Activated T-helper 1 cell treated with anti-CD3 and anti-CD28 coated beads, Interleukin-12 subunit alpha, Interleukin-12 subunit beta, Interleukin-2, Interleukin-4 antibody, amounts not matched to agents 30 ng/mL and 10 ng/mL and 1 ng/mL, durations not matched to agents 14 hours and 24 hours and 36 hours (primary cell): ENCODE measurements around the gene TMEM259. TPM values are rescaled to one million over a fixed set of nuclear protein-coding genes. Genes with fewer than 3 reads are reported as not detected.

Source experiments
- DNase-seq: peaks from one replicate; pipeline ENCODE4 v3.0.0; 2021; ENCODE audit warnings: low spot score
- H3K27ac Mint-ChIP-seq: one replicate; pipeline ENCODE4 v1.8.0; 2021; ENCODE audit warnings: mild to moderate bottlenecking, mixed read lengths
- H3K27me3 Mint-ChIP-seq: one replicate; pipeline ENCODE4 v1.8.0; 2022; ENCODE audit warnings: mild to moderate bottlenecking, moderate library complexity, mixed read lengths; ENCODE audit not compliant: insufficient read depth
- H3K36me3 Mint-ChIP-seq: one replicate; pipeline ENCODE4 v1.8.0; 2021; ENCODE audit warnings: low read depth, mixed read lengths
- H3K4me1 Mint-ChIP-seq: one replicate; pipeline ENCODE4 v1.8.0; 2021; ENCODE audit warnings: low read depth, mixed read lengths
- H3K4me3 Mint-ChIP-seq: one replicate; pipeline ENCODE4 v1.8.0; 2021; ENCODE audit warnings: mild to moderate bottlenecking, moderate library complexity, mixed read lengths
- H3K9me3 Mint-ChIP-seq: one replicate; pipeline ENCODE4 v1.8.0; 2021; ENCODE audit warnings: mixed read lengths
- intact Hi-C: fragments of 100-400 bp; cut with micrococcal nuclease; formaldehyde crosslinking; loops from one replicate; pipeline ENCODE4 v1.15.1; 2024
- total RNA-seq: library from RNA; stranded (reverse); gene quantifications from 2 replicates; pipeline ENCODE4 v1.2.3, GENCODE V29; 2022

TMEM259 gene
- total RNA-seq, 1 donor from 2014 or later, result 162 TPM

- Mint-ChIP-seq H3K27me3 (no peaks in the 10 kb centered on the region), H3K36me3 (peaks cover 28% of the 10 kb centered on the region), H3K27ac (no peak overlapping the region), H3K4me1 (no peaks in the 10 kb centered on the region), H3K9me3 (peaks cover 5% of the 10 kb centered on the region), H3K4me3 (no peak overlapping the region)
- DNase-seq, result no peak
- intact Hi-C loops, result no loop called here
These were observed 50.2 kb downstream of the TMEM259 start for GRCh38 chr19:970695-971094.

DNA sequence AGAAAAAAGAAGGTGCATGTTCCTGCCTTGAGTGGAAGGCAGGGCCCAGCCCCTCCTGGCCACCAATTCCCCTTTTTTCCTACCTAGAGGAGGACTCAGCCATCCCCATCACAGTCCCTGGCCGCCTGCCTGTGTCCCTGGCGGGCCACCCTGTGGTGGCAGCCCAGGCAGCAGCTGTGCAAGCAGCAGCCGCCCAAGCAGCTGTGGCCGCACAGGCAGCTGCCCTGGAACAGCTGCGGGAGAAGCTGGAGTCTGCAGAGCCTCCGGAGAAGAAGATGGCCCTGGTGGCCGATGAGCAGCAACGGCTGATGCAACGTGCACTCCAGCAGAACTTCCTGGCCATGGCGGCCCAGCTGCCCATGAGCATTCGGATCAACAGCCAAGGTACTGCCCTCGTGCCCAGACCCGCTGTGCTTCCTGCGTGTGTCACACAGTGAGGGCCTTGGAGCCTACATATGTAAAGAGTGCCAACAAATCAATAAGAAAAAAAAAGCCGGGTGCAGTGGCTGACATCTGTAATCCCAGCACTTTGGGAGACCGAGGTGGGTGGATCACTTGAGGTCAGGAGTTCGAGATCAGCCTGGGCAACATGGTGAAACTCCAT is 54.3 kb downstream of the TMEM259 start:
- intact Hi-C loops, result no loop called here
- Mint-ChIP-seq H3K36me3 (peaks cover 30% of the 10 kb centered on the region), H3K4me1 (no peaks in the 10 kb centered on the region), H3K27ac (no peak overlapping the region), H3K4me3 (no peak overlapping the region), H3K9me3 (peaks cover 8% of the 10 kb centered on the region), H3K27me3 (no peaks in the 10 kb centered on the region)
- DNase-seq, result no peak

DNA sequence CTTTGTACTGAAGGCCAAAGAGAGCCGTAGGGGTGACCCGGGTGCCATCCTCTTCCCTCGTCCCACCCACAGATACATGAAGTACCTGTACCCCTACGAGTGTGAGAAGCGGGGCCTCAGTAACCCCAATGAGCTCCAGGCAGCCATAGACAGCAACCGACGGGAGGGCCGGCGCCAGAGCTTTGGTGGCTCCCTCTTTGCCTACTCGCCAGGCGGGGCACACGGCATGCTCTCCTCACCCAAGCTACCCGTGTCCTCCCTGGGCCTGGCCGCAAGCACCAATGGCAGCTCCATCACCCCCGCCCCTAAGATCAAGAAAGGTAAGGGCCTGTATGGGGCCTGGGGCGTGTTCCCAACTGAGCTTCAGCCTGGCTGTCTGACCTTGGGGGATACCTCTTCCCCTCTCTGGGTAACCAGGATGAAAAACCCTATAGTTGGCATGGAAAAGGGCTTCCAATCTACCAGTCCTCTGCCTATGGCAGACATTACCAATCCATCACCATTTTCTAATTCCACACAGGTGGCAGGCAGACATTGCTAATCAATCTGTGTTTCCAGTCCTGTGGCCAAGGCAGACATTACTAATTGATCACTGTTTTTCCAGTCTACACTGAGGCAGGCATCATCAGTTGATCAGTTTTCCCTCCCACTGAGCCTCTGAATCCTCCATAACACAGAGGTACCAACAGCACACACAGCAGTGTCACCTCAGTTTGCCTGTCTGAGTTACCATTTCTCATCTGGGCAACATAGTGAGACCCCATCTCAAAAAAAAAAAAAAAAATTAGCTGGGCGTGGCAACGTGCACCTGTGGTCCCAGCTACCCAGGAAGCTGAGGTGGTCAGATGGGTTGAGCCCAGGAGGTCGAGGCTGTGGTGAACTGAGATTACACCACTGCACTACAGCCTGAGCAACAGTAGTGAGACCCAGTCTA is 55.9 kb downstream of the TMEM259 start:
- Mint-ChIP-seq H3K27ac (peak overlapping the region; percentile 40), H3K36me3 (peaks cover 21% of the 10 kb centered on the region), H3K4me1 (no peaks in the 10 kb centered on the region), H3K27me3 (no peaks in the 10 kb centered on the region), H3K9me3 (peaks cover 4% of the 10 kb centered on the region), H3K4me3 (no peak overlapping the region)
- DNase-seq, result no peak
- intact Hi-C loops, result no loop called here

DNA sequence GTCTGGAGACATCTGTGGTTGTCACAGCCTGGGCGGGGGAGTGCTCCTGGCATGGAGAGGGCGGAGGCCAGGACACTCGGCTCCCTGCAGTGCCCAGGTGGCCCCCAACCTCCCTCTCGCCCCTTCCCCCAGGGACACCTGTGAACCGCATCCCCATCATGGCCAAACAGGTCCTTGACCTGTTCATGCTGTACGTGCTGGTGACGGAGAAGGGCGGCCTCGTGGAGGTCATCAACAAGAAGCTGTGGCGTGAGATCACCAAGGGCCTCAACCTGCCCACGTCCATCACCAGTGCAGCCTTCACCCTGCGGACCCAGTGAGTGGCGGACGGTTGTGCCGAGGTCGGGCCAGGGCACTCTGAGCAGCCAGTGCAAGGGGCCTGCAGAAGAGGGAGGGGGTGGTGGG is 56.8 kb downstream of the TMEM259 start:
- Mint-ChIP-seq H3K4me3 (no peak overlapping the region), H3K36me3 (peaks cover 20% of the 10 kb centered on the region), H3K4me1 (no peaks in the 10 kb centered on the region), H3K27me3 (no peaks in the 10 kb centered on the region), H3K27ac (no peak overlapping the region), H3K9me3 (peaks cover 4% of the 10 kb centered on the region)
- intact Hi-C loops, result no loop called here
- no peak for DNase-seq

DNA sequence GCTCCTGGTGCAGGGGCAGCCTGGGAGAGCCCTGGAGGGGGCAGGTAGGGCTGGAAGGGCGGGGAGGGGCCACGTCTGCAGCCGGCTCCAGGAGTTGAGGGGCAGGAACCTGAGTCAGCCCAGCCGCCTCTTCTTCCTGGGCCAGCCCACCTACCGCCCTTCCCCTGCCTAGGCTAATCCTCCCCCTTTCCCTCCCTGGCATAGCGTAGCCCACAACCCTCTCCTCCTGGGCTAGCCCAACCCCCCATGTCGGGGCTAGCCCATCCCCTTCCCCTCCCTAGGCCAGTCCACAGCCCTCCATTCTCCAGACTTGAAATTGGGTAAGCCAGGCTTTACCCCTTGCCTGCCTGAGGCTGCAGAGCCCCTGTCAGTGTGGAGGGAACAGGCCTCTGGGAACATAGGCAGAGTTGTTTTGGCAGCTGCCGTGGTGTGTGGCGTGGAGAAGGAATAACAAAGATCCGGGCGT is 57.4 kb downstream of the TMEM259 start:
- intact Hi-C loops, result no loop called here
- H3K27ac Mint-ChIP-seq, result no peak overlapping the region
- peaks cover 4% of the 10 kb centered on the region for H3K9me3 Mint-ChIP-seq
- H3K4me1 Mint-ChIP-seq, result peaks cover 4% of the 10 kb centered on the region
- H3K27me3 Mint-ChIP-seq, result no peaks in the 10 kb centered on the region
- DNase-seq, result no peak
- no peak overlapping the region for H3K4me3 Mint-ChIP-seq
- peaks cover 18% of the 10 kb centered on the region for H3K36me3 Mint-ChIP-seq

DNA sequence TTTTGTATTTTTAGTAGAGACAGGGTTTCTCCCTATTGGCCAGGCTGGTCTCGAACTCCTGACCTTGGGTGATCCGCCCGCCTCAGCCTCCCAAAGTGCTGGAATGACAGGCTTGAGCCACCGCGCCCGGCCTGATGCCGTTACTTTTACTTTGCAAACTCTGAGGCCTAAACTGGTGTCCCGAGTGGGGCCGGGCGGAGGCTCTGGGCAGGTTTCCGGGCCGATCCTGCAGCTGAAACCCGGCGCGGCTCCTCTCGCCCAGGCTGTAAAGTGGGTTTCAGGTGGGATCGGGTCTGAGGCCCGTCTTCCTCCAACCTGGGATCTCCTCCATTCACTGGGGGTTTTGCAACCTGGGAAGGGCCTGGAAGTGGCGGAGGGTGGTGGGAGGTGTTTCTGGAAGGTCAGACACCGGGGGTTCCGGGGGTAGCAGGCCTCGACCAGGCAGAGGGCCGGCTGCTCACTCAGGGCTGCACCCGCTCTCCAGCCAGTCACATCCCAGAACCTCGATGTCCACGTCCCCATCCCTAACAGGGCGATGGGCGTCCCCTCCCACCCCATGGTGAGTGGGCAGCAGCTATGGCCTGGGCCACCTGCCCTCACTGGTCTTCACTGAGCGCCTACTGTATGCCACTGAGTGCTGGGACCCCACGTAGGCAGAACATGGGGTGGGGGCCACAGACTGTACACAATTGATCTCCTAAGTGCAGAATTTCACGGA is 58.1 kb downstream of the TMEM259 start:
- peaks cover 13% of the 10 kb centered on the region for H3K36me3 Mint-ChIP-seq
- H3K27ac Mint-ChIP-seq, result no peak overlapping the region

GRCh38 chr19:961866-962620 is 58.9 kb downstream of the TMEM259 start:
- DNase-seq, result no peak
- H3K4me3 Mint-ChIP-seq, result no peak overlapping the region
- H3K27ac Mint-ChIP-seq, result peak overlapping the region; percentile 52
- H3K27me3 Mint-ChIP-seq, result no peaks in the 10 kb centered on the region
- H3K4me1 Mint-ChIP-seq, result peaks cover 4% of the 10 kb centered on the region
- H3K9me3 Mint-ChIP-seq, result peaks cover 4% of the 10 kb centered on the region
- intact Hi-C loops, result no loop called here
- H3K36me3 Mint-ChIP-seq, result peaks cover 10% of the 10 kb centered on the region

More for the DNA sequence above, 58.1 kb downstream of the TMEM259 start:
- no peak for DNase-seq
- H3K4me1 Mint-ChIP-seq, result peaks cover 4% of the 10 kb centered on the region
- intact Hi-C loops, result no loop called here
- H3K4me3 Mint-ChIP-seq, result no peak overlapping the region
- no peaks in the 10 kb centered on the region for H3K27me3 Mint-ChIP-seq
- H3K9me3 Mint-ChIP-seq, result peaks cover 4% of the 10 kb centered on the region

DNA sequence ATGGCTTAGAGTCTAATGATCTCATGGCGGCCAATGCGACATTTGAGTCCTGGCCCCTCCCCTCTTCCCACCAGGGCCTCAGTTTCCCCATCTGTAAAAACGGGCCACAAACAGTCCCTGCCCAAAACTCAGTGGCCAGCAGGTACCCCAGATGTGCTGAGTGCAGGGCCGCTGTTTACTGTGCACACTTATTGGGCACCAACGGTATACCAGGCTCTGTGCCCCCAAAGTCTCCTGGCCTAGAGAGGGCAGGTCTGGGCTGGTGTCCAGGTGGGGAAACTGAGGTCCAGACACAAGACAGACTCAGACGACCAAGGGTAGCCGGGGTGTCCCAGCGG is 60.4 kb downstream of the TMEM259 start:
- intact Hi-C loops, result no loop called here
- Mint-ChIP-seq H3K4me3 (no peak overlapping the region), H3K4me1 (peaks cover 4% of the 10 kb centered on the region), H3K36me3 (peaks cover 6% of the 10 kb centered on the region), H3K9me3 (peaks cover 4% of the 10 kb centered on the region), H3K27me3 (no peaks in the 10 kb centered on the region), H3K27ac (no peak overlapping the region)
- no peak for DNase-seq

DNA sequence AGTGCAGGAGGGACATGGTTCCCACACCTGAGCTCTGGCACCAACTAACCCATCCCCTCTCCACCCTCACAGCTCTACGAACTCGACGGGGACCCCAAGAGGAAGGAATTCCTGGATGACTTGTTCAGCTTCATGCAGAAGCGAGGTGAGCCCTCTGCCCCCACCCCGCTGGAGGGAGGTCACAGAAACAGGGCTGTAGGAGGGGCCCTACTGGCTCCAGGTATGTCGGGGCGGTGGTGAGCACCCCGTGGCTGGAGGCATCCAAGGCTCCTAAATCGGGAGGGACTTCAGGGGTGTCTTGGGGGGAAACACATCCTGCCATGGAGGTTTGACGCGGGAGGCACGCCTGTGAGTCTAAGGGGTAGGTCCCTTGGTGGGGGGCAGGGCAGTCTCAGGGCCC is 60.9 kb downstream of the TMEM259 start:
- Mint-ChIP-seq H3K36me3 (peaks cover 3% of the 10 kb centered on the region), H3K27me3 (no peaks in the 10 kb centered on the region), H3K9me3 (peaks cover under 1% of the 10 kb centered on the region), H3K4me1 (peaks cover 4% of the 10 kb centered on the region), H3K27ac (no peak overlapping the region), H3K4me3 (no peak overlapping the region)
- intact Hi-C loops, result no loop called here
- DNase-seq, result no peak

Other genes starting within 250 kb of the TMEM259 start
- 735 and 829 TPM in 2 replicates for gene PTBP1, start 223.7 kb downstream of the TMEM259 start, total RNA-seq
- gene PLPPR3, start 199.2 kb downstream of the TMEM259 start, total RNA-seq, result not detected in 2 replicates
- not detected in 2 replicates for gene AZU1, start 193.3 kb downstream of the TMEM259 start, total RNA-seq
- gene PRTN3, start 180.1 kb downstream of the TMEM259 start, total RNA-seq, result not detected in 2 replicates
- not detected in 2 replicates for gene ELANE, start 168.8 kb downstream of the TMEM259 start, total RNA-seq
- 0.91 and 1.2 TPM in 2 replicates for gene CFD, start 161.5 kb downstream of the TMEM259 start, total RNA-seq
- 62.1 and 62.5 TPM in 2 replicates for gene MED16, start 127.9 kb downstream of the TMEM259 start, total RNA-seq
- gene RNU6-9, start 127.6 kb downstream of the TMEM259 start, total RNA-seq, result not detected in 2 replicates
- gene R3HDM4, start 107.9 kb downstream of the TMEM259 start, total RNA-seq, result 94.3 and 96.4 TPM in 2 replicates
- gene KISS1R, start 103.8 kb downstream of the TMEM259 start, total RNA-seq, result 6.8 and 8.9 TPM in 2 replicates
- gene ARID3A, start 95.1 kb downstream of the TMEM259 start, total RNA-seq, result 32.5 and 35.0 TPM in 2 replicates
- 105 and 108 TPM in 2 replicates for gene WDR18, start 36.8 kb downstream of the TMEM259 start, total RNA-seq
- not detected in 2 replicates for gene GRIN3B, start 20.7 kb downstream of the TMEM259 start, total RNA-seq
- gene RNU6-2, start 399 bp upstream of the TMEM259 start, total RNA-seq, result not detected in 2 replicates
- gene CNN2, start 5.5 kb upstream of the TMEM259 start, total RNA-seq, result 112 and 114 TPM in 2 replicates
- 15.8 and 18.3 TPM in 2 replicates for gene ABCA7, start 19.0 kb upstream of the TMEM259 start, total RNA-seq
- 201 and 202 TPM in 2 replicates for gene ARHGAP45, start 46.0 kb upstream of the TMEM259 start, total RNA-seq
- 265 and 282 TPM in 2 replicates for gene POLR2E, start 74.3 kb upstream of the TMEM259 start, total RNA-seq
- gene GPX4, start 82.9 kb upstream of the TMEM259 start, total RNA-seq, result 236 and 241 TPM in 2 replicates
- 95.5 and 96.9 TPM in 2 replicates for gene SBNO2, start 153.1 kb upstream of the TMEM259 start, total RNA-seq
- 69.6 and 71.3 TPM in 2 replicates for gene STK11, start 184.7 kb upstream of the TMEM259 start, total RNA-seq
- gene CBARP, start 216.9 kb upstream of the TMEM259 start, total RNA-seq, result 1.5 and 1.8 TPM in 2 replicates
- 234 and 239 TPM in 2 replicates for gene ATP5F1D, start 220.6 kb upstream of the TMEM259 start, total RNA-seq
- gene MIDN, start 227.5 kb upstream of the TMEM259 start, total RNA-seq, result 87.6 and 91.6 TPM in 2 replicates
- gene CIRBP, start 248.2 kb upstream of the TMEM259 start, total RNA-seq, result 245 and 256 TPM in 2 replicates